Endothelial cell of umbilical vein (primary cell): ENCODE data around the gene F2. TPM values are rescaled to one million over a fixed set of nuclear protein-coding genes. Genes with fewer than 3 reads are reported as not detected.

ENCODE experiments used
- BruUV-seq: library from RNA; stranded (reverse); fragments of 400-500 nt; replicated peaks from 2 replicates; lab custom pipeline; 2021; lab: Mats Ljungman, UMichigan
- CTCF ChIA-PET: fragments of 300-600, 350-600 bp; sonication (Branson Sonifier 250); formaldehyde crosslinking; loops from one replicate; lab custom pipeline; 2021; ENCODE audit warnings: antibody characterized with exemption, inconsistent platforms; lab: Charles Lee
- POLR2A ChIA-PET: fragments of 300-600, 350-600 bp; sonication (Branson Sonifier 250); formaldehyde crosslinking; loops from one replicate; lab custom pipeline; 2021; ENCODE audit warnings: antibody characterized with exemption, inconsistent platforms; lab: Charles Lee
- DNase-seq: peaks from one replicate; pipeline ENCODE4 v3.0.0-alpha.2; 2011; ENCODE audit warnings: low read depth, low spot score
- FAIRE-seq: peaks from 2 replicates; lab custom pipeline; 2011; peaks lifted over from hg19 to GRCh38; lab: Jason Lieb, UNC
- H2AFZ ChIP-seq: 2 replicates; pipeline ENCODE4 v1.6.0; 2012; ENCODE audit warnings: low read depth, low read length, control low read depth, inconsistent platforms
- H3K27ac ChIP-seq: 2 replicates; pipeline ENCODE4 v1.5.1; 2011; ENCODE audit warnings: low read depth, mild to moderate bottlenecking, control low read depth, low read length, moderate library complexity; ENCODE audit not compliant: insufficient read depth
- H3K27me3 ChIP-seq, 2 experiments: 2 replicates each; pipeline versions ENCODE4 v1.6.0 to v1.6.1; 2011; ENCODE audit warnings: low read length in 2 of 2, mixed read lengths in 1 of 2; ENCODE audit not compliant: control insufficient read depth in 2 of 2, insufficient read depth in 2 of 2
- H3K36me3 ChIP-seq, 2 experiments: 2 replicates in 1 of 2; 3 replicates in 1 of 2; pipeline ENCODE4 v1.5.1; 2011; ENCODE audit warnings: low read length in 2 of 2, mild to moderate bottlenecking in 1 of 2, moderate library complexity in 1 of 2; ENCODE audit not compliant: control insufficient read depth in 2 of 2, insufficient read depth in 2 of 2; ENCODE audit errors: extremely low read depth in 1 of 2
- H3K4me1 ChIP-seq: 3 replicates; pipeline ENCODE4 v1.5.1; 2011; ENCODE audit warnings: mild to moderate bottlenecking, low read length; ENCODE audit not compliant: control insufficient read depth, insufficient read depth; ENCODE audit errors: extremely low read depth
- H3K4me2 ChIP-seq: 2 replicates; pipeline ENCODE4 v1.6.1; 2011; ENCODE audit warnings: low read length, control low read depth, mixed read lengths; ENCODE audit not compliant: insufficient read depth
- H3K4me3 ChIP-seq, 3 experiments: fragments of 200-600 bp in 1 of 3; sonication (generic), shearing (Covaris generic) in 1 of 3; replicated peaks in 1 of 3; 2 replicates each; pipeline ENCODE4 v1.5.1; 2011 to 2016; ENCODE audit warnings: control low read depth in 3 of 3, low read length in 3 of 3, mild to moderate bottlenecking in 2 of 3, inconsistent platforms in 1 of 3, low read depth in 1 of 3, moderate library complexity in 1 of 3; ENCODE audit not compliant: insufficient read depth in 1 of 3
- H3K79me2 ChIP-seq: 2 replicates; pipeline ENCODE4 v1.6.0; 2012; ENCODE audit warnings: low read length, inconsistent platforms; ENCODE audit not compliant: control insufficient read depth, insufficient read depth
- H3K9ac ChIP-seq: replicated peaks from 2 replicates; pipeline ENCODE3; 2011; ENCODE audit warnings: low read length, control low read depth; ENCODE audit not compliant: insufficient read depth; ENCODE audit errors: extremely low read depth
- H3K9me1 ChIP-seq: replicated peaks from 3 replicates; pipeline ENCODE4 v1.6.0; 2011; ENCODE audit warnings: mild to moderate bottlenecking, low read length; ENCODE audit not compliant: control insufficient read depth, insufficient read depth; ENCODE audit errors: extremely low read depth
- H3K9me3 ChIP-seq: replicated peaks from 2 replicates; pipeline ENCODE4 v1.5.1; 2012; ENCODE audit warnings: low read length, inconsistent platforms; ENCODE audit not compliant: control insufficient read depth, insufficient read depth
- H4K20me1 ChIP-seq: replicated peaks from 2 replicates; pipeline ENCODE3; 2011; ENCODE audit warnings: mild to moderate bottlenecking, low read length; ENCODE audit not compliant: control insufficient read depth, insufficient read depth; ENCODE audit errors: extremely low read depth
- CTCF ChIP-seq, 2 donors: IDR thresholded peaks; 1 replicate in 1 of 2; 2 replicates in 1 of 2; pipeline ENCODE4 v1.5.1; 2011; ENCODE audit warnings: low read length in 2 of 2, mild to moderate bottlenecking in 2 of 2, moderate library complexity in 2 of 2, control low read depth in 1 of 2, inconsistent platforms in 1 of 2, low read depth in 1 of 2; ENCODE audit not compliant: insufficient read depth in 1 of 2; ENCODE audit errors: extremely low read depth in 1 of 2
- GATA2 ChIP-seq: IDR thresholded peaks from 2 replicates; pipeline ENCODE4 v1.7.0; 2011; ENCODE audit warnings: low read depth, mild to moderate bottlenecking, moderate library complexity, mixed read lengths, low read length; ENCODE audit not compliant: insufficient read length, insufficient read depth
- JUN ChIP-seq: IDR thresholded peaks from 2 replicates; pipeline ENCODE4 v1.6.1; 2011; ENCODE audit warnings: borderline replicate concordance, low read depth; ENCODE audit not compliant: insufficient read length, insufficient read depth
- MAX ChIP-seq: IDR thresholded peaks from 2 replicates; pipeline ENCODE4 v1.6.1; 2011; ENCODE audit not compliant: insufficient read depth, insufficient read length
- dilution Hi-C: fragments of 300-500 bp; cut with MboI; formaldehyde crosslinking; loops from one replicate; pipeline ENCODE4 v1.15.0; 2019; ENCODE audit warnings: low sequenced_read_pairs; ENCODE audit not compliant: extremely low pct_ligation_motif_present
- intact Hi-C: fragments of 100-400 bp; cut with micrococcal nuclease; formaldehyde crosslinking; loops from one replicate; pipeline ENCODE4 v1.10.0; 2022
- polyA plus RNA-seq, 4 experiments: library from polyadenylated mRNA; depleted of rRNA in 3 of 4; stranded (reverse) in 3 of 4; unstranded in 1 of 4; fragments of >200 nt; gene quantifications; 2 replicates each; pipeline versions ENCODE4 v1.2.1 to v1.2.3, GENCODE V29; 2011 to 2012; ENCODE audit warnings: missing spikeins in 1 of 4
- total RNA-seq: library from RNA; stranded (reverse); gene quantifications from 2 replicates; pipeline ENCODE4 v1.2.3, GENCODE V29; 2021

Gene F2
- total and polyA plus RNA-seq, 2 donors (not counting 3 experiments of a cell fraction or from before 2014, with no cell fraction given): 0.04 TPM; not detected in 1

- FAIRE-seq (peak; percentile 54), DNase-seq (peak; percentile 84)
- Histone ChIP-seq H4K20me1 (no peaks in the 10 kb centered on the region), H3K4me3 (no peak overlapping the region), H3K9me3 (no peaks in the 10 kb centered on the region), H3K36me3 (peaks cover under 1 to 1% of the 10 kb centered on the region in 2 experiments), H3K27ac (no peak overlapping the region), H2AFZ (no peak overlapping the region), H3K79me2 (no peaks in the 10 kb centered on the region), H3K9ac (no peak overlapping the region), H3K9me1 (no peaks in the 10 kb centered on the region), H3K27me3 (no peaks in the 10 kb centered on the region), H3K4me1 (peaks cover 4% of the 10 kb centered on the region), H3K4me2 (peak overlapping the region; percentile 47)
- no peak for TF ChIP-seq MAX
- POLR2A ChIA-PET: no interaction called here
- intact Hi-C loops: loop anchor here (2.0 kb wide), 1 partner anchor 36 kb away; the partner anchor contains the start of genes ARHGAP1 and ZNF408
- dilution Hi-C loops: no loop called here
- CTCF ChIA-PET: no interaction called here
- no TSS peak for BruUV-seq
Measured at GRCh38 chr11:46736615-46737014, 17.6 kb downstream of the F2 start.

GRCh38 chr11:46737699-46738098, 18.7 kb downstream of the F2 start:
- Histone ChIP-seq H3K4me2 (no peak overlapping the region), H3K9ac (no peak overlapping the region), H3K27me3 (no peaks in the 10 kb centered on the region), H3K9me3 (no peaks in the 10 kb centered on the region), H3K36me3 (peaks cover 6 to 8% of the 10 kb centered on the region in 2 experiments), H3K27ac (no peak overlapping the region), H3K9me1 (no peaks in the 10 kb centered on the region), H3K4me3 (no peak overlapping the region), H2AFZ (no peak overlapping the region), H4K20me1 (no peaks in the 10 kb centered on the region), H3K4me1 (peaks cover 4% of the 10 kb centered on the region), H3K79me2 (no peaks in the 10 kb centered on the region)
- BruUV-seq: no TSS peak
- DNase-seq: no peak
- no peak for TF ChIP-seq GATA2
- TF ChIP-seq MAX: no peak
- TF ChIP-seq CTCF (IDR thresholded peaks at IDR 0.05; ENCODE audit: extremely low read depth in 1 of 2, insufficient read depth in 1 of 2, low read depth in 1 of 2, low read length in 2 of 2): no peak
- TF ChIP-seq JUN: no peak
- intact Hi-C loops: loop anchor here (2.0 kb wide), 1 partner anchor 37 kb away; the partner anchor contains the start of genes ARHGAP1 and ZNF408
- ChIA-PET CTCF (no interaction called here), POLR2A (interaction anchor here (0.7 kb wide), 1 partner anchor 373 kb away, joined by 4 read pairs; no protein-coding TSS in a partner anchor)
- dilution Hi-C loops: no loop called here
- no peak for FAIRE-seq
